Tibial artery (tissue), 4 donors: ENCODE data around the gene PRDM16.

Experiments
- DNase-seq, 2 donors: peaks; one replicate each; pipeline ENCODE4 v3.0.0-alpha.2; 2019
- H3K27ac ChIP-seq, 2 donors: fragments of 200-600 bp; sonication (generic) in 1 of 2; 1 replicate in 1 of 2; 2 replicates in 1 of 2; pipeline ENCODE4 v1.5.1; 2018 to 2019; ENCODE audit warnings: mild to moderate bottlenecking in 1 of 2
- H3K27me3 ChIP-seq, 2 donors: fragments of 200-600 bp; sonication (generic) in 1 of 2; one replicate each; pipeline versions ENCODE4 v1.5.1 to v1.6.0; 2016 to 2019
- H3K36me3 ChIP-seq, 3 donors: fragments of 200-600 bp; sonication (generic) in 2 of 3; one replicate each; pipeline ENCODE4 v1.5.1; 2016 to 2019; ENCODE audit warnings: mild to moderate bottlenecking in 2 of 3
- H3K4me1 ChIP-seq, 4 donors: fragments of 200-600 bp; sonication (generic) in 2 of 4; 1 replicate in 3 of 4; 2 replicates in 1 of 4; pipeline ENCODE4 v1.5.1; 2016 to 2019
- H3K4me3 ChIP-seq, 2 donors: fragments of 200-600 bp; sonication (generic) in 1 of 2; 1 replicate in 1 of 2; 2 replicates in 1 of 2; pipeline ENCODE4 v1.5.1; 2018 to 2019; ENCODE audit warnings: mild to moderate bottlenecking in 2 of 2
- H3K9me3 ChIP-seq, 3 donors: fragments of 200-600 bp; sonication (generic) in 1 of 3; one replicate each; pipeline ENCODE4 v1.5.1; 2016 to 2019
- CTCF ChIP-seq, 2 experiments: fragments of 200-600 bp in 1 of 2; fragments of 450-650 bp in 1 of 2; IDR thresholded peaks; one replicate each; pipeline ENCODE4 v1.5.1; 2017 to 2019; ENCODE audit warnings: antibody characterized with exemption in 2 of 2, mild to moderate bottlenecking in 1 of 2, moderate library complexity in 1 of 2
- intact Hi-C: fragments of 100-400 bp; cut with DNase I; formaldehyde crosslinking; loops from one replicate; pipeline ENCODE4 v1.15.0; 2023; ENCODE audit warnings: low total_unique reads

Gene PRDM16

GRCh38 chr1:3320246-3321152, 251.5 kb downstream of the PRDM16 start:
- H3K27me3 ChIP-seq: no peaks in the 10 kb centered on the region
- H3K4me1 ChIP-seq: peaks cover 0 to 58% (median 34%) of the 10 kb centered on the region in 4 donors
- no peak for TF ChIP-seq CTCF (IDR thresholded peaks at IDR 0.05)
- H3K9me3 ChIP-seq: no peaks in the 10 kb centered on the region
- no peaks in the 10 kb centered on the region for H3K36me3 ChIP-seq
- no peak overlapping the region for H3K4me3 ChIP-seq
- peak overlapping the region; percentile 14 to 23 for H3K27ac ChIP-seq
- intact Hi-C loops: no loop called here
- DNase-seq: no peak

- no peak for DNase-seq
- Histone ChIP-seq H3K4me1 (peaks cover 0 to 45% (median 29%) of the 10 kb centered on the region in 4 donors), H3K4me3 (no peak overlapping the region), H3K27ac (no peak overlapping the region), H3K9me3 (no peaks in the 10 kb centered on the region), H3K27me3 (no peaks in the 10 kb centered on the region), H3K36me3 (no peaks in the 10 kb centered on the region)
- no peak for TF ChIP-seq CTCF (IDR thresholded peaks at IDR 0.05)
- intact Hi-C loops: no loop called here
Observed at GRCh38 chr1:3321559-3322449, 252.8 kb downstream of the PRDM16 start.

GRCh38 chr1:3322450-3323020, 253.5 kb downstream of the PRDM16 start:
- no peak for DNase-seq
- Histone ChIP-seq H3K27ac (no peak overlapping the region), H3K27me3 (no peaks in the 10 kb centered on the region), H3K4me1 (peaks cover 0 to 45% (median 29%) of the 10 kb centered on the region in 4 donors), H3K36me3 (no peaks in the 10 kb centered on the region), H3K4me3 (no peak overlapping the region), H3K9me3 (no peaks in the 10 kb centered on the region)
- no peak for TF ChIP-seq CTCF (IDR thresholded peaks at IDR 0.05)
- intact Hi-C loops: no loop called here

- H3K27ac ChIP-seq: no peak overlapping the region
- DNase-seq: no peak
- no peaks in the 10 kb centered on the region for H3K9me3 ChIP-seq
- H3K27me3 ChIP-seq: no peaks in the 10 kb centered on the region
- intact Hi-C loops: no loop called here
- H3K4me1 ChIP-seq: peaks cover 0 to 49% (median 29%) of the 10 kb centered on the region in 4 donors
- TF ChIP-seq CTCF (IDR thresholded peaks at IDR 0.05): no peak
- no peak overlapping the region for H3K4me3 ChIP-seq
- no peaks in the 10 kb centered on the region for H3K36me3 ChIP-seq
Observed at GRCh38 chr1:3323021-3323795, 254.2 kb downstream of the PRDM16 start.
